Keratinocyte (primary cell): Measurements from ENCODE around the gene ZNF708. TPM values are rescaled to one million over a fixed set of nuclear protein-coding genes. Genes with fewer than 3 reads are reported as not detected.
"Not testable (repeated sequence)": the region's sequence is repeated elsewhere in the genome, so short reads cannot be mapped to it uniquely, and the experiment has no call there.

Source experiments
- DNase-seq: peaks from one replicate; pipeline ENCODE4 v3.0.0-alpha.2; 2011; ENCODE audit warnings: low read depth, missing footprints, low spot score
- FAIRE-seq: peaks from 2 replicates; lab custom pipeline; 2011; peaks lifted over from hg19 to GRCh38; lab: Jason Lieb, UNC
- H2AFZ ChIP-seq: 2 replicates; pipeline ENCODE4 v1.6.0; 2012; ENCODE audit warnings: low read length, control low read depth, inconsistent platforms; ENCODE audit not compliant: control insufficient read depth
- H3K27ac ChIP-seq: 2 replicates; pipeline ENCODE4 v1.5.1; 2011; ENCODE audit warnings: low read length; ENCODE audit not compliant: control insufficient read depth, insufficient read depth
- H3K27me3 ChIP-seq: 3 replicates; pipeline ENCODE4 v1.6.0; 2011; ENCODE audit warnings: low read length; ENCODE audit not compliant: control insufficient read depth, insufficient read depth; ENCODE audit errors: extremely low read depth
- H3K36me3 ChIP-seq, 2 experiments: 2 replicates in 1 of 2; 3 replicates in 1 of 2; pipeline ENCODE4 v1.5.1; 2011; ENCODE audit warnings: low read length in 2 of 2, mild to moderate bottlenecking in 1 of 2; ENCODE audit not compliant: control insufficient read depth in 2 of 2, insufficient read depth in 2 of 2; ENCODE audit errors: extremely low read depth in 1 of 2
- H3K4me1 ChIP-seq: 3 replicates; pipeline ENCODE4 v1.5.1; 2011; ENCODE audit warnings: low read length; ENCODE audit not compliant: control insufficient read depth, insufficient read depth; ENCODE audit errors: extremely low read depth
- H3K4me2 ChIP-seq: 3 replicates; pipeline ENCODE4 v1.6.0; 2011; ENCODE audit warnings: low read depth, low read length; ENCODE audit not compliant: control insufficient read depth, insufficient read depth; ENCODE audit errors: extremely low read depth
- H3K4me3 ChIP-seq, 3 experiments: fragments of 200-600 bp in 1 of 3; sonication (generic) in 1 of 3; 2 replicates in 2 of 3; 3 replicates in 1 of 3; pipeline ENCODE4 v1.5.1; 2011 to 2016; ENCODE audit warnings: low read length in 3 of 3, mild to moderate bottlenecking in 3 of 3, control low read depth in 2 of 3, inconsistent platforms in 1 of 3, low read depth in 1 of 3, mixed read lengths in 1 of 3, mixed run types in 1 of 3, moderate library complexity in 1 of 3; ENCODE audit not compliant: control insufficient read depth in 2 of 3, insufficient read depth in 2 of 3; ENCODE audit errors: extremely low read depth in 1 of 3
- H3K79me2 ChIP-seq: 2 replicates; pipeline ENCODE4 v1.6.0; 2012; ENCODE audit warnings: low read length; ENCODE audit not compliant: control insufficient read depth, insufficient read depth
- H3K9ac ChIP-seq: 3 replicates; pipeline ENCODE4 v1.6.0; 2011; ENCODE audit warnings: low read length; ENCODE audit not compliant: control insufficient read depth, insufficient read depth; ENCODE audit errors: extremely low read depth
- H3K9me1 ChIP-seq: 3 replicates; pipeline ENCODE4 v1.6.0; 2011; ENCODE audit warnings: low read length; ENCODE audit not compliant: control insufficient read depth, insufficient read depth; ENCODE audit errors: extremely low read depth
- H3K9me3 ChIP-seq: 2 replicates; pipeline ENCODE4 v1.5.1; 2012; ENCODE audit warnings: low read depth, low read length; ENCODE audit not compliant: control insufficient read depth
- H4K20me1 ChIP-seq: 3 replicates; pipeline ENCODE4 v1.6.0; 2011; ENCODE audit warnings: low read length; ENCODE audit not compliant: control insufficient read depth, insufficient read depth; ENCODE audit errors: extremely low read depth
- CTCF ChIP-seq, 3 experiments: IDR thresholded peaks in 1 of 3; conservative IDR thresholded peaks in 1 of 3; optimal IDR thresholded peaks in 1 of 3; 2 replicates in 2 of 3; 3 replicates in 1 of 3; pipeline versions ENCODE3 to v1.5.1; 2011; ENCODE audit warnings: low read length in 3 of 3, mild to moderate bottlenecking in 3 of 3, moderate library complexity in 2 of 3, control low read depth in 1 of 3, inconsistent platforms in 1 of 3; ENCODE audit not compliant: insufficient read depth in 2 of 3; ENCODE audit errors: extremely low read depth in 1 of 3
- EZH2 ChIP-seq: IDR thresholded peaks from one replicate; pipeline ENCODE4 v1.6.1; 2012; ENCODE audit warnings: inconsistent platforms, mild to moderate bottlenecking, low read length, moderate library complexity
- dilution Hi-C: fragments of 300-500 bp; cut with MboI; formaldehyde crosslinking; loops from one replicate; pipeline ENCODE4 v1.7.0; 2020; ENCODE audit warnings: low sequenced_read_pairs; ENCODE audit not compliant: extremely low pct_ligation_motif_present
- polyA plus RNA-seq, 5 experiments: library from polyadenylated mRNA; depleted of rRNA in 3 of 5; stranded (reverse) in 3 of 5; stranded (forward) in 1 of 5; unstranded in 1 of 5; fragments of >200 nt; gene quantifications; 1 replicate in 1 of 5; 2 replicates in 3 of 5; 3 replicates in 1 of 5; pipeline versions ENCODE4 v1.2.1 to v1.2.3, GENCODE V29; 2011 to 2012; ENCODE audit warnings: missing spikeins in 2 of 5, low read depth in 1 of 5, low replicate concordance in 1 of 5

Gene ZNF708
- polyA plus RNA-seq, 1 donor (not counting 4 experiments of a cell fraction or from before 2014, with no cell fraction given) = 5.7 TPM

GRCh38 chr19:21293768-21294167, 35.4 kb downstream of the ZNF708 start:
- H3K27me3 ChIP-seq, H3K9me3 ChIP-seq, DNase-seq, H3K36me3 ChIP-seq, H4K20me1 ChIP-seq, dilution Hi-C loops, H3K9me1 ChIP-seq, H3K4me3 ChIP-seq, H3K4me2 ChIP-seq, FAIRE-seq, H3K27ac ChIP-seq, H3K9ac ChIP-seq, H3K4me1 ChIP-seq, H2AFZ ChIP-seq, H3K79me2 ChIP-seq: not testable (repeated sequence)

- Histone ChIP-seq H3K9ac (no peak overlapping the region), H3K79me2 (no peaks in the 10 kb centered on the region), H3K9me3 (no peaks in the 10 kb centered on the region), H3K27ac (no peak overlapping the region), H4K20me1 (no peaks in the 10 kb centered on the region), H3K36me3 (no peaks in the 10 kb centered on the region), H3K27me3 (no peaks in the 10 kb centered on the region), H2AFZ (no peak overlapping the region), H3K4me2 (no peak overlapping the region), H3K9me1 (no peaks in the 10 kb centered on the region), H3K4me1 (no peaks in the 10 kb centered on the region), H3K4me3 (no peak overlapping the region)
- FAIRE-seq (no peak), DNase-seq (no peak)
- TF ChIP-seq EZH2 = no peak
- TF ChIP-seq CTCF (optimal IDR thresholded peaks at IDR 0.05 in 1 of 3, IDR thresholded peaks at IDR 0.05 in 1 of 3, conservative IDR thresholded peaks at IDR 0.05 in 1 of 3; ENCODE audit: extremely low read depth in 1 of 3, insufficient read depth in 2 of 3, low read length in 3 of 3) = no peak
- dilution Hi-C loops = no loop called here
Observed at GRCh38 chr19:21269813-21270212, 59.4 kb downstream of the ZNF708 start.

- dilution Hi-C loops = no loop called here
- Histone ChIP-seq H2AFZ (no peak overlapping the region), H3K27me3 (no peaks in the 10 kb centered on the region), H3K36me3 (no peaks in the 10 kb centered on the region), H3K4me1 (no peaks in the 10 kb centered on the region), H3K4me2 (no peak overlapping the region), H3K4me3 (no peak overlapping the region), H3K9me3 (peaks cover 4% of the 10 kb centered on the region), H3K9ac (no peak overlapping the region), H4K20me1 (no peaks in the 10 kb centered on the region), H3K27ac (no peak overlapping the region), H3K9me1 (no peaks in the 10 kb centered on the region), H3K79me2 (no peaks in the 10 kb centered on the region)
- FAIRE-seq = no peak
- TF ChIP-seq EZH2 (no peak), CTCF (optimal IDR thresholded peaks at IDR 0.05 in 1 of 3, IDR thresholded peaks at IDR 0.05 in 1 of 3, conservative IDR thresholded peaks at IDR 0.05 in 1 of 3; ENCODE audit: extremely low read depth in 1 of 3, insufficient read depth in 2 of 3, low read length in 3 of 3) (no peak)
- DNase-seq = no peak
Observed at GRCh38 chr19:21264891-21265290, 64.3 kb downstream of the ZNF708 start.
